Astrocyte (in vitro differentiated cells and primary cell): ENCODE measurements around the gene CCR3. TPM values are rescaled to one million over a fixed set of nuclear protein-coding genes. Genes with fewer than 3 reads are reported as not detected.

Experiments used
- DNase-seq: peaks from one replicate; pipeline ENCODE4 v3.0.0-alpha.2; 2010; ENCODE audit warnings: low read depth
- FAIRE-seq: peaks from 2 replicates; lab custom pipeline; 2011; peaks lifted over from hg19 to GRCh38; lab: Jason Lieb, UNC
- H2AFZ ChIP-seq: 2 replicates; pipeline ENCODE4 v1.6.0; 2012; ENCODE audit warnings: low read depth, low read length, inconsistent platforms
- H3K27ac ChIP-seq: 2 replicates; pipeline ENCODE4 v1.5.1; 2011; ENCODE audit warnings: low read depth, low read length, inconsistent platforms
- H3K27me3 ChIP-seq: 2 replicates; pipeline ENCODE4 v1.6.0; 2011; ENCODE audit warnings: low read length, inconsistent platforms; ENCODE audit not compliant: insufficient read depth
- H3K36me3 ChIP-seq: 2 replicates; pipeline ENCODE4 v1.5.1; 2011; ENCODE audit warnings: low read length, inconsistent platforms; ENCODE audit not compliant: insufficient read depth
- H3K4me1 ChIP-seq: 2 replicates; pipeline ENCODE4 v1.5.1; 2011; ENCODE audit warnings: low read length, inconsistent platforms; ENCODE audit not compliant: insufficient read depth
- H3K4me2 ChIP-seq: 2 replicates; pipeline ENCODE4 v1.6.0; 2012; ENCODE audit warnings: low read length, inconsistent platforms
- H3K4me3 ChIP-seq: 2 replicates; pipeline ENCODE4 v1.5.1; 2011; ENCODE audit warnings: low read depth, mild to moderate bottlenecking, low read length, inconsistent platforms; ENCODE audit not compliant: insufficient read depth
- H3K79me2 ChIP-seq: 2 replicates; pipeline ENCODE4 v1.6.0; 2012; ENCODE audit warnings: mild to moderate bottlenecking, low read length, inconsistent platforms; ENCODE audit not compliant: insufficient read depth
- H3K9ac ChIP-seq: 2 replicates; pipeline ENCODE4 v1.6.0; 2012; ENCODE audit warnings: mild to moderate bottlenecking, low read length, inconsistent platforms
- H3K9me3 ChIP-seq: 2 replicates; pipeline ENCODE4 v1.5.1; 2012; ENCODE audit warnings: low read depth, mild to moderate bottlenecking, low read length, inconsistent platforms; ENCODE audit not compliant: insufficient read depth
- H4K20me1 ChIP-seq: 2 replicates; pipeline ENCODE4 v1.6.0; 2012; ENCODE audit warnings: low read length, inconsistent platforms; ENCODE audit not compliant: insufficient read depth
- H3K27ac Mint-ChIP-seq: one replicate; pipeline ENCODE4 v1.8.0; 2021; ENCODE audit warnings: mild to moderate bottlenecking, mixed read lengths; ENCODE audit not compliant: unreplicated experiment
- H3K27me3 Mint-ChIP-seq: one replicate; pipeline ENCODE4 v1.8.0; 2021; ENCODE audit warnings: low read depth, mixed read lengths; ENCODE audit not compliant: unreplicated experiment
- H3K36me3 Mint-ChIP-seq: one replicate; pipeline ENCODE4 v1.8.0; 2021; ENCODE audit warnings: low read depth, mixed read lengths; ENCODE audit not compliant: unreplicated experiment
- H3K4me1 Mint-ChIP-seq: one replicate; pipeline ENCODE4 v1.8.0; 2021; ENCODE audit warnings: low read depth, mixed read lengths; ENCODE audit not compliant: unreplicated experiment
- H3K4me3 Mint-ChIP-seq: one replicate; pipeline ENCODE4 v1.8.0; 2021; ENCODE audit warnings: mild to moderate bottlenecking, moderate library complexity, mixed read lengths; ENCODE audit not compliant: unreplicated experiment
- H3K9me3 Mint-ChIP-seq: one replicate; pipeline ENCODE4 v1.8.0; 2021; ENCODE audit warnings: mild to moderate bottlenecking, mixed read lengths; ENCODE audit not compliant: unreplicated experiment
- EZH2 ChIP-seq: IDR thresholded peaks from 2 replicates; pipeline ENCODE4 v1.6.1; 2012; ENCODE audit warnings: mild to moderate bottlenecking, low read length, inconsistent platforms; ENCODE audit not compliant: insufficient read depth
- total RNA-seq: library from RNA; stranded (reverse); gene quantifications from 2 replicates; pipeline ENCODE4 v1.2.1, GENCODE V29; 2021
- TF ChIP-seq, protein P1 (sequence below): IDR thresholded peaks from 2 replicates; pipeline ENCODE4 v1.5.1; 2011; ENCODE audit warnings: low read depth, mild to moderate bottlenecking, inconsistent platforms, low read length, moderate library complexity; ENCODE audit not compliant: insufficient read depth

The CCR3 gene
- total RNA-seq, 1 donor from 2014 or later = not detected

DNA sequence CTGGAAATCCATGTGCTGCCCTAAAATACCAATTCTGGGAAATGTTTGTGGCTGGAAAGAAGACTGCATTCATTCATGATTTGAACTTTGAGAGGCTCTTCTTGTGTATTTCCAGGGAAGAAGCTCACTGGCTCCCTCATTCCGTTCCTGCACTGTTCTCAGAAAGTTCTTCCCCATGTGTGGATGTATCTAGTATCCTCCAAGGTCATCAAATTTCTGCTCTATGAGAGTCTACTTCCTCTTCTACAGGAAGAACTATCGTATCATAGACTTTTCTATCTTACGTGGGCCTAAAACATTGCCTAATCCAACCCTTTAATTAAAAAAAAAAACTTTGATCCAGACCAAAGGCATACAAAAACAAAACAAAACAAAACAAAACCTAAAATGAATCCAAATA, 2.9 kb downstream of the CCR3 start:
- no peak overlapping the region for H3K27ac Mint-ChIP-seq
- TF ChIP-seq, protein P1, sequence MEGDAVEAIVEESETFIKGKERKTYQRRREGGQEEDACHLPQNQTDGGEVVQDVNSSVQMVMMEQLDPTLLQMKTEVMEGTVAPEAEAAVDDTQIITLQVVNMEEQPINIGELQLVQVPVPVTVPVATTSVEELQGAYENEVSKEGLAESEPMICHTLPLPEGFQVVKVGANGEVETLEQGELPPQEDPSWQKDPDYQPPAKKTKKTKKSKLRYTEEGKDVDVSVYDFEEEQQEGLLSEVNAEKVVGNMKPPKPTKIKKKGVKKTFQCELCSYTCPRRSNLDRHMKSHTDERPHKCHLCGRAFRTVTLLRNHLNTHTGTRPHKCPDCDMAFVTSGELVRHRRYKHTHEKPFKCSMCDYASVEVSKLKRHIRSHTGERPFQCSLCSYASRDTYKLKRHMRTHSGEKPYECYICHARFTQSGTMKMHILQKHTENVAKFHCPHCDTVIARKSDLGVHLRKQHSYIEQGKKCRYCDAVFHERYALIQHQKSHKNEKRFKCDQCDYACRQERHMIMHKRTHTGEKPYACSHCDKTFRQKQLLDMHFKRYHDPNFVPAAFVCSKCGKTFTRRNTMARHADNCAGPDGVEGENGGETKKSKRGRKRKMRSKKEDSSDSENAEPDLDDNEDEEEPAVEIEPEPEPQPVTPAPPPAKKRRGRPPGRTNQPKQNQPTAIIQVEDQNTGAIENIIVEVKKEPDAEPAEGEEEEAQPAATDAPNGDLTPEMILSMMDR = no peak
- no peak for TF ChIP-seq EZH2
- H4K20me1 ChIP-seq = no peaks in the 10 kb centered on the region
- no peaks in the 10 kb centered on the region for H3K9me3 ChIP-seq
- H3K4me1 Mint-ChIP-seq = no peaks in the 10 kb centered on the region
- H3K4me2 ChIP-seq = no peak overlapping the region
- H3K4me3 Mint-ChIP-seq = no peak overlapping the region
- no peaks in the 10 kb centered on the region for H3K36me3 ChIP-seq
- H3K36me3 Mint-ChIP-seq = no peaks in the 10 kb centered on the region
- H3K27me3 ChIP-seq = peaks cover 8% of the 10 kb centered on the region
- no peak overlapping the region for H3K9ac ChIP-seq
- H3K4me1 ChIP-seq = no peaks in the 10 kb centered on the region
- peaks cover 18% of the 10 kb centered on the region for H3K27me3 Mint-ChIP-seq
- no peak overlapping the region for H2AFZ ChIP-seq
- no peaks in the 10 kb centered on the region for H3K79me2 ChIP-seq
- no peak for DNase-seq
- peaks cover 2% of the 10 kb centered on the region for H3K9me3 Mint-ChIP-seq
- FAIRE-seq = no peak
- H3K4me3 ChIP-seq = no peak overlapping the region
- no peak overlapping the region for H3K27ac ChIP-seq

DNA sequence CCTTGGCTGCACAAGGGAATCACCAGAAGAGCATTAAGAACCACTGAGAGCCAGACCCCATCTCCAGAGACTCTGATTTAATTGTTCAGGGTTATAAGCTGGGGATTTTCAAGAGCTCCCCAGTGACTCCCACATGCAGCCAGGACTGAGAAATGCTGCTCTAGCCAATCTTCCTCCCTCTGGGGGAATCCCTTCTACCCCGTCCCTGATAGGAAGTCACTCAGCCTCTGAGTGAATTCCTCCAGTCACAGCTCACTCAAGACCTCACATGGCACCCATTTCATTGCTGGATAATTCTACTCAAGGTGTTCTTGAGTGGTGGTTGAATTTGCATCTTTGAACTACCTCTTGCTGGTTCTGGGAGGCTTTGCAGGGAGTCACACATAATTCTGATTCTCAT, 10.7 kb downstream of the CCR3 start:
- H3K4me3 Mint-ChIP-seq = no peak overlapping the region
- no peaks in the 10 kb centered on the region for H3K9me3 ChIP-seq
- no peak overlapping the region for H3K9ac ChIP-seq
- no peak overlapping the region for H3K27ac Mint-ChIP-seq
- no peaks in the 10 kb centered on the region for H3K36me3 Mint-ChIP-seq
- no peaks in the 10 kb centered on the region for H3K79me2 ChIP-seq
- no peaks in the 10 kb centered on the region for H3K4me1 ChIP-seq
- H3K4me2 ChIP-seq = no peak overlapping the region
- peaks cover 9% of the 10 kb centered on the region for H3K9me3 Mint-ChIP-seq
- no peaks in the 10 kb centered on the region for H3K36me3 ChIP-seq
- DNase-seq (no peak), FAIRE-seq (no peak)
- TF ChIP-seq EZH2 = no peak
- TF ChIP-seq, protein P1 = no peak
- H3K4me1 Mint-ChIP-seq = no peaks in the 10 kb centered on the region
- peaks cover 24% of the 10 kb centered on the region for H3K27me3 Mint-ChIP-seq
- no peak overlapping the region for H2AFZ ChIP-seq
- H3K27me3 ChIP-seq = no peaks in the 10 kb centered on the region
- H3K4me3 ChIP-seq = no peak overlapping the region
- H4K20me1 ChIP-seq = no peaks in the 10 kb centered on the region
- H3K27ac ChIP-seq = no peak overlapping the region

DNA sequence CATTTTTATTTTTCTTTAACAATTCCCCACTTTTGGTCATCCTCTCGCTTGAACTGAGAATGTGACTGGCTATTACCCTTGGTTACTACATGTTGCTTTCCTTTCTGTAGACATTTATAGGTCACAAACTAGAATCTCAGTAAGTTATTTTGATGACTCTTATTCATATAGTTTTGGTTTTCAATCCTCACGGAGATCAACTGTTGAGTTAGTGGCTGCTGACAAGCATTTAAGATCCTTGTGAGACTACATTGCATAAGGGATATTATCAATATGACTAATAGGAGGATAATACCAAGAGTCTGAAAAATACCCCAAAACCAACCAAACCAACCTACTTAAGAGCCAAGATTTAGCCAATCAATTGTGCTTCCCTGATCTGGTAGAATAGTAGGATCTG, 16.3 kb downstream of the CCR3 start:
- no peak overlapping the region for H3K9ac ChIP-seq
- H3K4me1 ChIP-seq = no peaks in the 10 kb centered on the region
- H3K27ac Mint-ChIP-seq = no peak overlapping the region
- no peak for FAIRE-seq
- peaks cover 13% of the 10 kb centered on the region for H3K27me3 Mint-ChIP-seq
- H3K36me3 ChIP-seq = no peaks in the 10 kb centered on the region
- no peak overlapping the region for H3K4me3 ChIP-seq
- H4K20me1 ChIP-seq = no peaks in the 10 kb centered on the region
- H2AFZ ChIP-seq = no peak overlapping the region
- no peak overlapping the region for H3K27ac ChIP-seq
- H3K4me3 Mint-ChIP-seq = no peak overlapping the region
- peaks cover 5% of the 10 kb centered on the region for H3K27me3 ChIP-seq
- no peak overlapping the region for H3K4me2 ChIP-seq
- no peaks in the 10 kb centered on the region for H3K79me2 ChIP-seq
- no peaks in the 10 kb centered on the region for H3K9me3 ChIP-seq
- H3K9me3 Mint-ChIP-seq = peaks cover 6% of the 10 kb centered on the region
- no peaks in the 10 kb centered on the region for H3K36me3 Mint-ChIP-seq
- no peaks in the 10 kb centered on the region for H3K4me1 Mint-ChIP-seq
- TF ChIP-seq, protein P1 = no peak
- no peak for TF ChIP-seq EZH2
- no peak for DNase-seq
